ENCODE measurements around the gene CAPN5.
A peak's percentile ranks its signal among the peaks of the same experiment; 100 is the strongest.

Gene CAPN5

DNA sequence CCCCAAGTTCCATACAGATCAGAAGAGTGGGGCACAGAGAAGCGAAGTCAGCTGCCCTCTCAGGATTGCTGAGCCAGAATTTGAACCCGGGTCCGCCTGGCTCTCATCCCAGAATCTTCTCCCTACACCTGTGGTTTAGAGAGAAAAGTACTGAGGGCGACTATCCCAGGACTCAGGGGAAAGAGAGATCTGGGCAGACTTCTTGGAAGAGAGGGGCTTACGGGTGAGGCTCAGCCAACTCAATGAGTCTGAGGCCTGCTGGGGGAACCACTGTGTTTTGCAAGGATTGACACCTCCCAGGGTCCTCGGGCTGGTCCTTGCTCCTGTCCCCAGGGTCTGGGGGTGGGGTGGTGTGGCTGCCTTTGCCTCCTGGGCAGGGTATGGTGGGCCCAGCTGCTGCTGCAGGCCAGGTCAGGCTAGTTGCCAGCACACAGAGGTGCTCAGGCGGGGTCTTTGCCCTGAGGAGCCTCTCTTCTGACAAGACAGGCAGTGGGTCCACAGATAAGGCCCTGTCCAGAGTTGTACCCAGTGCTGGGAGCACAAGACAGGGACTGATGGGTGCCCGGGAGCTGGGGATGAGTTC is 1.2 kb downstream of the CAPN5 start:
- no peak for DNase-seq

- DNase-seq, result no peak
These were observed 1.9 kb downstream of the CAPN5 start for GRCh38 chr11:77068457-77069335.

- no peak for DNase-seq
These were observed 2.7 kb downstream of the CAPN5 start for GRCh38 chr11:77069336-77069968.

DNA sequence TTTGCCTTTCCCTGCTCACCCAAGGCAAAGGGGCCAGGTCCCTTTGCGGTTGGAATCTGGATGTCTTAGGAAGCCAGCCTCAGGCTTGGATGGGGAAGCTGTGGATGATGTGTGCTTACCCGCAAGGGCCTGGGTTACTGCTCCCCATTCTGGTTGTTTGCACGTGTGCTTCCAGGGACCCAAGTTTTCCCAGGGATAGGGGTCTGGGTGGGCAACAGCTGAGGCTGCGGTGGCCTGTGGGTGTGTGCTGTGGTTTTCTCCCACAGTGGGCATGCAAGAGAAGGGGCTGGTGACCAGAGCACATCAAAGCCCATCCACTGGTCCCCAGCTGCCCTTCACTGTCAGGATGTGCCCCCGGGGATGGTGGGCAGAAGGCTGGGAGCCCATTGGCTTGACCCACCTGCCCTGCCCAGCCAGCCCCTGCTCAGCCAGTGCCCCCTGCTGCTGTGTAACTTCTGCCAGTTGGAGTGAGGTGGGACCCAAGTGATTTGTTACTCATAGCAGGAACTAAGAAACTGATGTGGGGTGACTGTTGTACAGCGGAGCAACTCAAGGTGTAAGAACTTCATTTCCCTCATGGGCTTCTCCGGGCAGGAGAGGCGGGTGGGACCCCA is 3.3 kb downstream of the CAPN5 start:
- DNase-seq, result no peak

DNA sequence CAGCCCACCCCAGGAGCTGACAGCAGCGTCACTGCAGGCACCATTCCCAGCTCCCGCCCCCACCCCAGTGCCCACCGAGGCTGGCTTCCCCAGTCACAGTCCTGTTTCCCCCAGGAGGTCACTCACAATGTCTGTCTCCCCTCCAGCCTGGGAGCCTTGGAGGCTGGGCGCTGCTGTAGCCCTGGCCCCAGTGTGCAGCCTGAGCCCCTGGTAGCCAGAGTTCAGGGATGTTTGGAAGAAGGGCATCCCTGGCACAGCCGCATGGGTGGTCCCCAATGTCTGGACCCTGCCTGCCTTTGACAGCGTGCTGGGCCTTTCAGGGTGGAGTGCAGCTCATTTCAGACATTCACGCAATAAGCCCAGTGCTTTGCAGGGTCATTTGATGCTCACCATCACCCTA is 4.3 kb downstream of the CAPN5 start:
- no peak for DNase-seq

- DNase-seq, result no peak
These were observed 5.2 kb downstream of the CAPN5 start for GRCh38 chr11:77071671-77072605.

DNA sequence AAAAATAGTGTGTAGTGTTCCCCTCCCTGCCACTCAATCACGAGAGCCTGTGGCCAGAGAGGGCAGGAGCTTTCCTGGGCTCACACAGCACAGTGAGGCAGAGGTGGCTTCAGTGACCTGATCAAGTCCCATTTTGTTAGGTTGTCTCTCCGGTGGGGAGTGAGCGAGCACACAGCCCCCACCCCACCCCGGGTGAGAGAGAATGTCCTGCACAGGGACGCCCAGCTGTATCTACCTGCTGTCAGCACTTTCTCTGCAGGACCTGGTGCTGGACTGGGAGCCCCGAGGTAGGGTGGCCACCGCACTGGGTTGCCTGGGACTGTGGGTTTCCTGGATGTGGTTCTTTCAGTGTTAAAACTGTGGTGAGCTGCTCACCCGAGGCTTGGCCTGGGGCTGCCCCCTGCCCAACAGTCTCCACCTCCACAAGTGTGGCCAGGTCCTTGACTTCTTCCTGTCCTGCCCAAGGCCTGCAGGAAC is 6.1 kb downstream of the CAPN5 start:
- DNase-seq, result no peak

GRCh38 chr11:77073328-77074001 is 6.7 kb downstream of the CAPN5 start:
- DNase-seq, result no peak

- no peak for DNase-seq
These were observed 7.4 kb downstream of the CAPN5 start for GRCh38 chr11:77074205-77074604.

DNA sequence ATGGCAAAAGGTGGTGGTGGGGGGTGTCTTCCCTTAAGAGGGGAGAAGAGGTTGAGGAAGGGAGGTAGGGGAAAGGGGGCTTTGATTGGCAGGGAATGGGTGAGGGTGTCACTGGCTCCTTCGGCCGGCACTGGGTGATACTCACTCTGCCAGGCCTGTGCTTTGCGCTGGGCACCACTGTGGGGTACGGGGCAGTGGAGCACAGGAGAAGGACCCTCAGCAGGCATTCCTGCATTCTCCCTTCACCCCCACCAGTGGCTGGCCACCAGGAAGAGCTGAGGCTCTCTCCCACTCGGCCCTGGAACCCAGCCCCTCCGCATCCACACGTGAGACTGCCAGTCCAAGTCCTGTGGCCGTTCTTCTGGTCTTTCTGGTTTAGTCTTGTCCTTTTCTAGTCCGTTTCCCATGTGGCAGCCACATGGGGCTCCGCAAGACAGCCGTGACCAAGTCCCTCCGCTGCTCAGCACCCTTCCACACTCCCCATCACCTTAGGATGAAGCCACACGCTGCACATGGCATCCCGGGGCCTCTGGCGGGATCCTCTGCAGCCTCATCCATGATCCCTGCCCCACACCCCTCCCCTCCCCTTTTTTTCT is 8.0 kb downstream of the CAPN5 start:
- DNase-seq, result no peak

GRCh38 chr11:77075425-77075905 is 8.7 kb downstream of the CAPN5 start:
- no peak for DNase-seq

DNA sequence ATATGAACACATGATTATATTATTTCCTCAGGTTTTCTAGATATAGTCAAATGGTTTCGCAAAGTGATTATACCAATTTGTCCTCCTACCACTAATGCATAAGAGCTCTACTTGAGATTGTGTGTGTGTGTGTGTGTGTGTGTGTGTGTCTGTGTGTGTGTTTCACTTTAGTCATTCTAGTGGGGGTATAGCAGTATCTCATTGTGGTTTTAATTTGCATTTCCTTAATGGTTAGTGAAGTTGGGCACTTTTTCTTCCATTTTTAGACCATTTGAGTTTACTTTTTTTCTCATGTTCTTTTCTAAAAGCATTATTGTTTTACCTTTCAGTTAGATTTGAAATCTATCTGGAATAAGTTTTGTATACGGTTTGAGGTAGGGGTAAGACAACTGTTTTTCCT is 12.9 kb downstream of the CAPN5 start:
- no peak for DNase-seq

DNA sequence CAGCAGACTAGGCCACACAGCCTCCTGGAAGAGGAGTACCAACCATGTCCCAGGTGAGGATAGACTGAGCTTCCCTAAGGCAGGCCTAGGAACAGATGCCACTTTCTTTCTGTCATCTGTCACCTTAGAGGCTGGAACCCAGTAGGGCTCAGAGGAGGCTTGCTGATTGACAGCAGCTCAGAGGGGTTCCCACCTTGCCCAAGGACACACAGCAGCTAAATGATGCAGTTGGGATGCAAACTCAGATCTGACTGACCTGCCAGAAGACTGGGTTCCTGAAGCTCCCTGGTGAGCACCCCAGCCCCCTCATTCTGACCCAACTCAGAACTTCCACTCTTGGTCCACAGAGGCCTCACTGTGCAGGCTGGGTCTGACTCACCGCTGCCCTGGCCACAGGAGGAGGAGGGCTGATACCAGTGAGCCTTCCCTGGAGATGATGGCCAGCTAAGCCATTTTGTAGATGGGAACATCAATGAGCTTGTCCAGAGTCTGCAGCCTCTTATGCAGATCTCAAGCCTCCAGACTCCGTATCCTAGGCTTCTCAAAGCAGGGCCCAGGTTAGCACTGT is 14.0 kb downstream of the CAPN5 start:
- DNase-seq, result no peak

- DNase-seq, result no peak
These were observed 14.6 kb downstream of the CAPN5 start for GRCh38 chr11:77081381-77081851.

DNA sequence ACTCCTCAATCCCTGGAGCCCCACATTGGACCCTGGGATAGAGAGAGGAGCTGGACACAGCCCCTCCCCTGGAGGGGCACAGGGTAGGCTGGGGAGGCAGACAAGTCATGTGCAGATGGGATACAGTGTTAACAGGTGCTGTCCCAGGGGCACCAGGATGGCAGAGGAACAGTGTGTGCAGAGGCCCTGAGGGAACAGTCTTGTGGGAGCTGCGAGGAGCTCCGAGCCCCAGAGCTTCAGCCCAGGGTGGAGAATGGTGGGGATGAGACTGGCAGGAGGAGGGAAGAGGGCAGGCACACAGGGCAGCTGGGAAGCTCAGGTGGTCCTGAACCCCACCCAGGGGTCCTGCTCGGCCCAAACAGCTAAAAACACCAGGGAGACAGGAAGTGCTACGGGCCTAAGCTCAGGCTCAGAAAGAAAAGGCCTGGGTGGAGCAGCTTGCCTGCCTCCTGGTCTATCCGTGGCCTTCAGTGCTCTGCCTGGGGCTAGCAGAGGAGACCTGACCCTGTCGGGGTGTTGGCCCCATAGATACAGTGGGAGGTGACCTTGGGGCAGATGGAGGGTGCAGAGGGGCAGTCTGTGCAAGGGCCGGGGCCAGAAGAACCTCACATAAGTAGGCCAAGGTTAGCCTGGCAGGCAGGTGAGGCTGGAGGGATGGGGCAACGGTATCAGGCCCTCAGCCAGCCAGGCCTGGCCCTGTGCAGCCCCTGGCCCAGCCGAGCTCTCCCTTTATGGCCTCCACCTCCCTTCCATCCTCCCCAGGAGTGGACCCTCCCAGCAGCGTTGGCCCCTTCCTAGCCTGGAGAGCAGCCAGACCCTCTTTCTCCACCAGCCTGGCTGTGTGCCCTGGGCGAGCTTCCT is 15.4 kb downstream of the CAPN5 start:
- DNase-seq, result no peak

GRCh38 chr11:77082838-77083565 is 16.2 kb downstream of the CAPN5 start:
- DNase-seq, result peak; percentile 58

DNA sequence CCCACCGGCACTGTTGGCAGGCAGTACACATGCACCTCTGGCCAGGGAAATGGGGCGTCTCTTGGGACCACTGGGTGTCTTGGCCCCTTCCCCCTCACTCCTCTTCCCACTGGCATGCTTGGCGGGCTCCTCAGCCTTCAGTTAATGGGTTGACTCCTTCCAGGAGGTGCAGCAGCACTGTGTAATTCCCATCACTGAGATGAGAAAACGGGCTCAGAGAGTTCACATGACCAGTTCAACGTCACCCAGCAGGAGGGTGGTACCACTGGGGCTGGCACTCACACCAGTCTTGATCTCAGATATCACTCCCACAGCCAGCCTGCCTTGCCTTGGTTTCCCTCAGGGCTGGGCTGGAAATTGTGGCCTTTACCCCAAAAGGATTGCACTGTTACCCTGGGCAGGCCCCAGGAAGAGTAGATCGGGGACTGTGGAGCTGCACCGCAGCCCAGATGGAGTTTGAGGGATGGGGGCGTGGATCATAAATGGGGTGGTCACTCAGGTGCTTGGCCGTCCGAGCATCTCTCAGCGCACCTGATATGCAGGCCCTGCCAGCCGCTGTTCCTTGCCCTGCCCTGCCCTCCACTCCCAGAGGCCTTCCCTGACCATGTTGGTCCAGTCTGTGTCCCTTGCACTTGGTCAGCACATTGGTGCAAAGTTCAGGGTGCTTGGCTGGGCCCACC is 16.9 kb downstream of the CAPN5 start:
- DNase-seq, result no peak

GRCh38 chr11:77084581-77085191 is 17.9 kb downstream of the CAPN5 start:
- no peak for DNase-seq
